Activated CD8-positive, alpha-beta memory T cell treated with anti-CD3 and anti-CD28 coated beads for 24 hours (primary cell): ENCODE measurements around the gene TEX13B.
"Not testable (repeated sequence)": the region's sequence is repeated elsewhere in the genome, so short reads cannot be mapped to it uniquely, and the experiment has no call there.

Experiments
- DNase-seq: peaks from one replicate; pipeline ENCODE4 v3.0.0-alpha.2; 2020

The TEX13B gene, protein sequence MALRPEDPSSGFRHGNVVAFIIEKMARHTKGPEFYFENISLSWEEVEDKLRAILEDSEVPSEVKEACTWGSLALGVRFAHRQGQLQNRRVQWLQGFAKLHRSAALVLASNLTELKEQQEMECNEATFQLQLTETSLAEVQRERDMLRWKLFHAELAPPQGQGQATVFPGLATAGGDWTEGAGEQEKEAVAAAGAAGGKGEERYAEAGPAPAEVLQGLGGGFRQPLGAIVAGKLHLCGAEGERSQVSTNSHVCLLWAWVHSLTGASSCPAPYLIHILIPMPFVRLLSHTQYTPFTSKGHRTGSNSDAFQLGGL

GRCh38 chrX:107982356-107982755 lies at the start of gene TEX13B:
TEX13B (minus strand) TSS chrX:107982370; CDS start chrX:107982127, 243 bp downstream.
- DNase-seq = no peak

GRCh38 chrX:108029928-108030711 lies 48.0 kb upstream of the TEX13B start:
- DNase-seq = no peak

DNA sequence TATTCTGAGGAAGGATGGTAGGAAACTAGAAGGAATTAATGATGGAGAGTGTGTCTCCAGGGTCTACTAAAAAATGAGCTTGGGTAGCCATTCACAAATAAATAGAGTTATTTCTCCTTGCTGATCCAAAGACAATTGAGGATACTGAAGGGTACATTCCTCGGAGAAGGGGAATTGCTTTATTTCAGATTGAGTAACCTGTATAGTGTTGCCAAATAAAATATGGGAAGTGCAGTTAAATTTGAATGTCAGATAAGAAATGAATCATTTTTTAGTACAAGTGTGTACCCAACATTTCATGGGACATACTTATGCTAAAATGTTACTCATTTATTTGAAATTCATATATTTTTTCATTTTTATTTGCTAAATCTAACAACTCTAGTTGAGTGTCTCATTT lies 46.7 kb upstream of the TEX13B start:
- no peak for DNase-seq

GRCh38 chrX:108025954-108026600 lies 43.9 kb upstream of the TEX13B start:
- DNase-seq = no peak

DNA sequence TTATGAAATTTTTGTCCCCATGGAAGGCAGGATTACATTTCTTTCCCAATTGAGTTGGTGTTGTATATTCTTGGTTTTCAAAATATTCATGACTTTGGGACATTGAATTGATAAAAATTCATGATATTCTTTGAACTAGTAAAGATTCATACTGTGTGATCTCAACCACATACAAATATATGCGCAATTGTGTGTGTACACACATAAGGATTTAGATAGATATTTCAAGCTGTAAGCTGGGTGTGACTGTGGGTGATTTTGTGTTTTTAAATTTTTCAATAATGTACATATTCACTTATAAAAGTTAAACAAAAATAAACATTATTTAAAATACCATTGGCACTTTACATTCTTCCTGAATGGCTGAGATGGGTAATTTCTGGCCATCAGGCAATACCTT lies 43.2 kb upstream of the TEX13B start:
- DNase-seq = no peak

DNA sequence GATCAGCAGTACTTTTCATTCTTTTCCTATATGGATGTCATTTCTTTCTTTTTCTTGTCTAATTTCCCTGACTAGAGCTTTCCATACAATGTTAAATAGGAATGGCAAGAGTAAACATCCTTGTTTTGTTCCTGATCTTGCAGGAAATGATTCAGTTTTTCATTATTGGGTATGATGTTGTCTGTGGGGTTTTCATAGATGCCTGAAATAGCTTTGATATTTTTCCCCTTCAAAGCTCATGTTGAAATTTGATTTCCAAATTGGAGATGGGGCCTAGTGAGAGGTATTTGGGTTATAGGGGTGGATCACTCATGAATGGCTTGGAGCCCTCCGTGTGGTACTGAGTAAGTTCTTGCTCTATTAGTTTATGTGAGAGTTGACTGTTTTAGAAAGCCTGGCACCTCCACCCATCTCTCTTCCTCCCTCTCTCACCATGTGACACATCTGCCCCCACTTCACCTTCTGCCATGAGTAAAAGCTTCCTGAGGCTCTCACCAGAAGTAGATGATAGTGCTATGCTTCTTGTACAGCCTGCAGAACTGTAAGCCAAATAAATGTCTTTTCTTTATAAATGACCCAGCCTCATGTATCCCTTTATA lies 40.4 kb upstream of the TEX13B start:
- DNase-seq = no peak

DNA sequence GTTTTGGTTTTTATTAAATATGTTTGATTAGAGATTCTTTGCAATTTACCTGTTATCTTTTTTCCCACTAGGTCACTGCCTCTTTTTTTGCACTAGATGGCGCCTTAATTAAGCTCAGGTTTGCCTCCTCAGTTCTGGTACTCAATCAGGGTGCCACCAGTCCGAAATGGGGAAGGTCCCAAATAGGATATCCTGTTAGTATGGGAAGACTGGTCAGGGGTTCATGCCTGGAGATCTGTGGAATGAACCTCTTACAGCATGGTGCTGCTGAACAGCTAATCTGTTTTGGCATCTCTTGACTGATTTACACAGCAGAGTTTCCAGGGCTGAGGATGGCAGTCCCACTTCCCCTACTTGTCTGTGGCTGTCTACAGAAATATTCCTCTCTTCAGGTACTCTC lies 38.5 kb upstream of the TEX13B start:
- DNase-seq = peak; percentile 60

- DNase-seq = peak; percentile 57
These were observed 37.3 kb upstream of the TEX13B start for GRCh38 chrX:108019382-108019875.

- no peak for DNase-seq
These were observed 36.6 kb upstream of the TEX13B start for GRCh38 chrX:108018656-108019381.

- no peak for DNase-seq
These were observed 19.1 kb upstream of the TEX13B start for GRCh38 chrX:108001218-108001814.

GRCh38 chrX:108000751-108001150 lies 18.6 kb upstream of the TEX13B start:
- DNase-seq = no peak

- no peak for DNase-seq
These were observed 14.0 kb upstream of the TEX13B start for GRCh38 chrX:107996124-107996523.

DNA sequence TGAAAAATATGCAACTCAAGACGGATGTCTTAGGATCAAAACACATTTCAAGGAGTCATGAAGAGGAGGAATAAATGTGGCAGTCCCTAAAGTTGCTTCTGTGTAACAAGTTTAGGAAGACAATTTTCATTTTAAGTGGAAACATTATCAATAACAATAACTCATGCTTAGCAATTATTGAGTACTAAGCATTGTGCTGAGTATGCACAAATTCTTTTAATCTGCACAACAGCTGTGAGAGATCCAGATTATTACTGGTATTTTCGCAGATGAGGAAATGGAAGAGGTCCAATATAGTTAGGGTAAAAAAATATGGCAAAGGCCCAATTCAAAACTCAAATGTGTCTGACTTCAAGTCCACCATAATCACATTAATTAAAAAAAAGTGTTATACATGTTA lies 2.9 kb upstream of the TEX13B start:
- no peak for DNase-seq

GRCh38 chrX:107979534-107979933 lies 2.6 kb downstream of the TEX13B start:
- DNase-seq = no peak

GRCh38 chrX:107978707-107979307 lies 3.4 kb downstream of the TEX13B start:
- no peak for DNase-seq

DNA sequence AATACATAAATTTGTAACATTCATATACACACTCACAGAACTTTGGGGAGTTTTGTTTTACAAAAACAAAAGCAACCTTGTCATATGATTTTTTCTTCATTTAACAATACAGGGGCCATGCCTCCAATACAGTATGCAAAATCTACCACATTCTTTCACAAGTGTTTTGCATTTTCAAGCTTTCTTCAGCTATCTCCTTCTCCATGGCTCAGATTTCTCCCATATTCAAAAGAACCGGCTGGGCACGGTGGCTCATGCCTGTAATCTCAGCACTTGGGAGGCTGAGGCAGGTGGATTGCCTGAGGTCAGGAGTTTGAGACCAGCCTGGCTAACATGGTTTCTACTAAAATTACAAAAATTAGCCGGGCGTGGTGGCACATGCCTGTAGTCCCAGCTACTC lies 4.1 kb downstream of the TEX13B start:
- DNase-seq = no peak

- DNase-seq = no peak
These were observed 10.5 kb downstream of the TEX13B start for GRCh38 chrX:107971636-107972035.

GRCh38 chrX:107970073-107970472 lies 12.1 kb downstream of the TEX13B start:
- no peak for DNase-seq

DNA sequence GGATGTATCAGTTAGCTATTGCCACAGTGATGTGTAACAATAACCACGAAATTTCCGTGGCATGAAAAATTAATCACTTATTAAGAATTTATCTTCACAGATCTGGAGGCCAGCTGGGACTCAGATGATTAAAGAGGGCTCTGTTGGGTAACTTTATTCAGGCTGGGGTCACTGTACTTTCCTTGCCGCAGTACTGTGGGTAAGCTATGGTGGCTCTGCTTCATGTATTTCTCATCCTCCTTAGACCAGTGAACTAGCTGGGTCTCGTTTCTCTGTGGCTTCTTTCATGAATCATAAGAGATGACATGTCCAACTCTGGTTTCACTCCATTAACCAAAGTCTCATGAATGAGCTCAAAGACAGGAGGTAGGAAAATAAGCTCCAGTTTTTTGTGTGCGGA lies 13.5 kb downstream of the TEX13B start:
- no peak for DNase-seq

GRCh38 chrX:107955337-107955736 lies 26.8 kb downstream of the TEX13B start:
- not testable (repeated sequence) for DNase-seq

GRCh38 chrX:107940095-107940494 lies 42.1 kb downstream of the TEX13B start:
- no peak for DNase-seq

DNA sequence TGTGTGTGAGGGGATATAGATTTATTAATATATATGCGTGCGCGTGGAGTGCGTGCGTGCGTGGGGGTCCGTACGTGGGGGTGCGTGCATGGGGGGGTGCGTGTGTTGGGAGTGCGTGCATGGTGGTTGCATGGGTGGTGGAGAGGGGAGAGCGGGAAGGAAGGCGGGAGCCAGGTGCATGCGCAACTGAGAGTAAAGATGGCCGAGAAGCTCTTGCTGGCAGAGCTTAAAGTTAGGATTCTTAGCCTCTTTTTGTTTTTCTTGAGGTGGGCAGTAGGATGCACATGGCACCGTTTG lies 45.8 kb downstream of the TEX13B start:
- no peak for DNase-seq
